ENCODE data around the gene NAPSA. TPM values are rescaled to one million over a fixed set of nuclear protein-coding genes. Genes with fewer than 3 reads are reported as not detected.

NAPSA gene
- total and polyA plus RNA-seq, 2 donors (not counting 3 experiments of a cell fraction or from before 2014, with no cell fraction given) = 0.19 TPM; not detected in 1

- intact Hi-C loops (cut with micrococcal nuclease) = no loop called here
- Histone ChIP-seq H3K27ac (ENCODE audit: insufficient read depth, low read depth, low read length) (no peak overlapping the region), H3K36me3 (ENCODE audit: control insufficient read depth in 2 of 2, extremely low read depth in 1 of 2, insufficient read depth in 2 of 2, low read length in 2 of 2) (peaks cover 0 to 2% of the 10 kb centered on the region in 2 experiments), H3K4me3 (replicated peaks in 1 of 3; ENCODE audit: insufficient read depth in 1 of 3, low read depth in 1 of 3, low read length in 3 of 3) (no peak overlapping the region), H2AFZ (ENCODE audit: low read depth, low read length) (no peak overlapping the region), H3K4me2 (ENCODE audit: insufficient read depth, low read length) (no peak overlapping the region), H4K20me1 (replicated peaks; ENCODE audit: control insufficient read depth, extremely low read depth, insufficient read depth, low read length) (no peaks in the 10 kb centered on the region), H3K27me3 (ENCODE audit: control insufficient read depth in 2 of 2, insufficient read depth in 2 of 2, low read length in 2 of 2) (no peaks in the 10 kb centered on the region), H3K9me3 (replicated peaks; ENCODE audit: control insufficient read depth, insufficient read depth, low read length) (no peaks in the 10 kb centered on the region), H3K9me1 (replicated peaks; ENCODE audit: control insufficient read depth, extremely low read depth, insufficient read depth, low read length) (no peaks in the 10 kb centered on the region), H3K4me1 (ENCODE audit: control insufficient read depth, extremely low read depth, insufficient read depth, low read length) (no peaks in the 10 kb centered on the region), H3K79me2 (ENCODE audit: control insufficient read depth, insufficient read depth, low read length) (no peaks in the 10 kb centered on the region), H3K9ac (replicated peaks; ENCODE audit: extremely low read depth, insufficient read depth, low read length) (no peak overlapping the region)
- FAIRE-seq = no peak
- dilution Hi-C loops (cut with MboI; ENCODE audit: extremely low pct_ligation_motif_present, low sequenced_read_pairs) = no loop called here
- no TSS peak for BruUV-seq (replicated peaks)
- ChIA-PET POLR2A (no interaction called here), CTCF (no interaction called here)
- DNase-seq (ENCODE audit: low read depth, low spot score) = no peak
- no peak for TF ChIP-seq POLR2A (IDR thresholded peaks at IDR 0.05; ENCODE audit: low read depth, low read length)
- no peak for TF ChIP-seq MAX (IDR thresholded peaks at IDR 0.05; ENCODE audit: insufficient read depth, insufficient read length)
- TF ChIP-seq POLR2AphosphoS5 (IDR thresholded peaks at IDR 0.05; ENCODE audit: insufficient read depth, low read depth, low read length) = no peak
- TF ChIP-seq JUN (IDR thresholded peaks at IDR 0.05; ENCODE audit: borderline replicate concordance, insufficient read depth, insufficient read length, low read depth) = no peak
- no peak for TF ChIP-seq FOS (IDR thresholded peaks at IDR 0.05; ENCODE audit: borderline replicate concordance, insufficient read depth, low read length)
- TF ChIP-seq GATA2 (IDR thresholded peaks at IDR 0.05; ENCODE audit: insufficient read depth, insufficient read length, low read depth, low read length) = no peak
- TF ChIP-seq CTCF (IDR thresholded peaks at IDR 0.05; ENCODE audit: extremely low read depth in 1 of 2, insufficient read depth in 1 of 2, low read depth in 1 of 2, low read length in 2 of 2) = no peak
- TF ChIP-seq EZH2 (IDR thresholded peaks at IDR 0.05; ENCODE audit: borderline replicate concordance, low read depth, low read length, severe bottlenecking) = no peak
- TF ChIP-seq MYC (IDR thresholded peaks at IDR 0.05; ENCODE audit: low read depth, low read length) = no peak
Measured at GRCh38 chr19:50406829-50407228, 41.4 kb upstream of the NAPSA start.

All from endothelial cell of umbilical vein (primary cell).